Osteoblast (primary cell): Measurements from ENCODE around the gene AXDND1. TPM values are rescaled to one million over a fixed set of nuclear protein-coding genes. Genes with fewer than 3 reads are reported as not detected.
A peak's percentile ranks its signal among the peaks of the same experiment; 100 is the strongest.

Experiments used
- DNase-seq: peaks from one replicate; pipeline ENCODE4 v3.0.0; 2011; ENCODE audit warnings: low spot score, mixed read lengths; ENCODE audit not compliant: insufficient read length; ENCODE audit errors: missing footprints
- H2AFZ ChIP-seq: 2 replicates; pipeline ENCODE4 v1.6.0; 2011; ENCODE audit warnings: mild to moderate bottlenecking, low read length
- H3K27ac ChIP-seq: 2 replicates; pipeline ENCODE4 v1.5.1; 2011; ENCODE audit warnings: mild to moderate bottlenecking, low read depth, low read length, moderate library complexity
- H3K27me3 ChIP-seq: 2 replicates; pipeline ENCODE4 v1.6.0; 2012; ENCODE audit warnings: mild to moderate bottlenecking, control low read depth, inconsistent platforms, low read length, moderate library complexity; ENCODE audit not compliant: insufficient read depth
- H3K36me3 ChIP-seq: 2 replicates; pipeline ENCODE4 v1.5.1; 2011; ENCODE audit warnings: mild to moderate bottlenecking, low read length, control low read depth, moderate library complexity; ENCODE audit not compliant: insufficient read depth
- H3K4me1 ChIP-seq: 2 replicates; pipeline ENCODE4 v1.5.1; 2011; ENCODE audit warnings: mild to moderate bottlenecking, low read length, control low read depth, moderate library complexity; ENCODE audit not compliant: insufficient read depth
- H3K4me2 ChIP-seq: 2 replicates; pipeline ENCODE4 v1.6.0; 2011; ENCODE audit warnings: mild to moderate bottlenecking, low read length; ENCODE audit not compliant: insufficient read depth
- H3K4me3 ChIP-seq: fragments of 200-600 bp; sonication (generic); 3 replicates; pipeline ENCODE4 v1.5.1; 2012; ENCODE audit warnings: mild to moderate bottlenecking, low read length, inconsistent platforms; ENCODE audit not compliant: insufficient read depth
- H3K79me2 ChIP-seq: 2 replicates; pipeline ENCODE4 v1.6.0; 2012; ENCODE audit warnings: mild to moderate bottlenecking, low read length, control low read depth, inconsistent platforms; ENCODE audit not compliant: insufficient read depth
- H3K9me3 ChIP-seq: 2 replicates; pipeline ENCODE4 v1.5.1; 2011; ENCODE audit warnings: low read depth, low read length, control low read depth
- H4K20me1 ChIP-seq: 2 replicates; pipeline ENCODE4 v1.6.0; 2012; ENCODE audit warnings: mild to moderate bottlenecking, low read length, control low read depth; ENCODE audit not compliant: insufficient read depth
- small RNA-seq: library from RNA; depleted of rRNA; stranded (forward); fragments of <200 nt; gene quantifications from one replicate; pipeline ENCODE3, GENCODE V24; 2012
- total RNA-seq: library from RNA; depleted of rRNA; stranded (reverse); fragments of >200 nt; gene quantifications from 2 replicates; pipeline ENCODE4 v1.2.3, GENCODE V29; 2012
- TF ChIP-seq, protein P1 (sequence below): IDR thresholded peaks from 2 replicates; pipeline ENCODE4 v1.5.1; 2011; ENCODE audit warnings: mild to moderate bottlenecking, low read depth, low read length, moderate library complexity; ENCODE audit errors: extremely low read depth

Gene AXDND1
- total RNA-seq, 1 donor, result 0.72 TPM

DNA sequence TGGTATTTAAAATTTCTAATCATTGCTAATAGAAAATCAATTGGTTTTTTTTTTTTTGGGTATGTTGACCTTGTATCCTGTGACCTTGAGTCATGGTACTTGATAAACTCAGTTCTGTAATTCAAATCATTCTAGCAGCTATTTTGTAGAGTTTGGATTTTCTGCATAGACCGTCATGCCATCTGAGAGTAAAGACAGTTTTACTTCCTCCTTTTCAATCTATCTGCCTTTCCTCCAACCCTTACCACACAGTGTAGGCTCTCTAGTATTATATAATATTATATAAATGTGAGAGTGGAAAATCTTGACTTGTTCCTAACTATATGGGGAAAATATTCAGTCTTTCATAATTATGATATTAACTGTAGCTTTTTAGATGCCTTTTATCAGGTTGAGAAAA lies 232.9 kb downstream of the AXDND1 start:
- Histone ChIP-seq H2AFZ (no peak overlapping the region), H4K20me1 (no peaks in the 10 kb centered on the region), H3K4me2 (no peak overlapping the region), H3K36me3 (no peaks in the 10 kb centered on the region), H3K27me3 (no peaks in the 10 kb centered on the region), H3K27ac (no peak overlapping the region), H3K79me2 (no peaks in the 10 kb centered on the region), H3K9me3 (no peaks in the 10 kb centered on the region), H3K4me1 (no peaks in the 10 kb centered on the region), H3K4me3 (no peak overlapping the region)
- TF ChIP-seq, protein P1, sequence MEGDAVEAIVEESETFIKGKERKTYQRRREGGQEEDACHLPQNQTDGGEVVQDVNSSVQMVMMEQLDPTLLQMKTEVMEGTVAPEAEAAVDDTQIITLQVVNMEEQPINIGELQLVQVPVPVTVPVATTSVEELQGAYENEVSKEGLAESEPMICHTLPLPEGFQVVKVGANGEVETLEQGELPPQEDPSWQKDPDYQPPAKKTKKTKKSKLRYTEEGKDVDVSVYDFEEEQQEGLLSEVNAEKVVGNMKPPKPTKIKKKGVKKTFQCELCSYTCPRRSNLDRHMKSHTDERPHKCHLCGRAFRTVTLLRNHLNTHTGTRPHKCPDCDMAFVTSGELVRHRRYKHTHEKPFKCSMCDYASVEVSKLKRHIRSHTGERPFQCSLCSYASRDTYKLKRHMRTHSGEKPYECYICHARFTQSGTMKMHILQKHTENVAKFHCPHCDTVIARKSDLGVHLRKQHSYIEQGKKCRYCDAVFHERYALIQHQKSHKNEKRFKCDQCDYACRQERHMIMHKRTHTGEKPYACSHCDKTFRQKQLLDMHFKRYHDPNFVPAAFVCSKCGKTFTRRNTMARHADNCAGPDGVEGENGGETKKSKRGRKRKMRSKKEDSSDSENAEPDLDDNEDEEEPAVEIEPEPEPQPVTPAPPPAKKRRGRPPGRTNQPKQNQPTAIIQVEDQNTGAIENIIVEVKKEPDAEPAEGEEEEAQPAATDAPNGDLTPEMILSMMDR, result no peak
- DNase-seq, result no peak

DNA sequence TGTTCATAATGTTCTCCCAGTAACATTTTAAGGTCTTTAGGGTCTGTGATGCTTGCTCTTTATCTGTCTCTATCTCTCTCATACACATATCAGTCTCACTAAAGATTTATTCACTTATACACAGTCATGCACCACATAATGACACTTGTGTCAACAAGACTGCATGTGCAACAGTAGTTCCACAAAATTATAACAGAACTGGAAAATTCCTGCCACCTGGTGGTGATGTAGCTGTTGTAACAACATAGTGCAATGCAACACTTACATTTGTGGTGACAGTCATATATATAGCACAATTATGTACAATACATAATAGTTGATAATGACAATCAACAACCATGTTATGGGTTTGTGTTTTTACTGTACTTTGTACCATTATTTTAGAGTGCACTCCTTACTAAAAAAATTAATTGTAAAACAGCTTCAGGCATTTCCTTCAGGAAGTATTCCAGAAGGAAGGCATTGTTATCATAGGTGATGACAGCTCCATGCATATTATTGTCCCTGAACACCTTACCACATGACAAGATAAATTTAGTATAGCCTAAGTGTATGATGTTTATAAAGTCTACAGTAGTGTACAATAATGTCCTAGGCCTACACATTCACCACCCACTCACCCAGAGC lies 234.0 kb downstream of the AXDND1 start:
- TF ChIP-seq, protein P1, result peak; percentile 39
- H3K27ac ChIP-seq, result no peak overlapping the region
- no peaks in the 10 kb centered on the region for H3K4me1 ChIP-seq
- no peak overlapping the region for H3K4me2 ChIP-seq
- no peak overlapping the region for H3K4me3 ChIP-seq
- no peaks in the 10 kb centered on the region for H4K20me1 ChIP-seq
- H2AFZ ChIP-seq, result no peak overlapping the region
- no peak for DNase-seq
- H3K36me3 ChIP-seq, result no peaks in the 10 kb centered on the region
- H3K9me3 ChIP-seq, result no peaks in the 10 kb centered on the region
- no peaks in the 10 kb centered on the region for H3K79me2 ChIP-seq
- H3K27me3 ChIP-seq, result no peaks in the 10 kb centered on the region

DNA sequence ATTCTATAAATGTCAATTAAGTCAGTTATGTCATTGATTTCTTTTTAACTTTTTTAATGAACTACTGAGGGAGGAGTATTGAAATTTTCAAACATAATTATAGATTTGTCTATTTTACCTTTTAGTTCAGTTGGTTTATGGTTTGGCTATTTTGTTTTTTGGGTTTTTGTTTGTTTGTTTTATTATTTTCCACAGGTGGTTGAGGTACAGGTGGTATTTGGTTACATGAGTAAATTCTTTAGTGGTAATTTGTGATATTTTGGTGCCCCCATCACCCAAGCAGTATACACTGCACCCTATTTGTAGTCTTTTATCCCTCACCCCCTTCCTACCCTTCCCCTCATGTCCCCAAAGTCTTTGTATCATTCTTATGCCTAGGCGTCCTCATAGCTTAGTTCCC lies 235.3 kb downstream of the AXDND1 start:
- H3K27ac ChIP-seq, result no peak overlapping the region
- H2AFZ ChIP-seq, result no peak overlapping the region
- H3K4me3 ChIP-seq, result no peak overlapping the region
- no peak overlapping the region for H3K4me2 ChIP-seq
- no peaks in the 10 kb centered on the region for H4K20me1 ChIP-seq
- no peaks in the 10 kb centered on the region for H3K36me3 ChIP-seq
- H3K79me2 ChIP-seq, result no peaks in the 10 kb centered on the region
- DNase-seq, result no peak
- TF ChIP-seq, protein P1, result no peak
- no peaks in the 10 kb centered on the region for H3K9me3 ChIP-seq
- H3K4me1 ChIP-seq, result no peaks in the 10 kb centered on the region
- H3K27me3 ChIP-seq, result no peaks in the 10 kb centered on the region

Small RNA genes within 50 kb of the gene (small RNA-seq; reads per million reads assigned to genes)
- not detected for gene MEF2AP1
- not detected for gene RNU5F-2P

Other genes with a start within 250 kb of the AXDND1 start
- gene ABL2, start 136.3 kb upstream of the AXDND1 start, total RNA-seq, result 87.2 and 92.2 TPM in 2 replicates
- gene SOAT1, start 72.2 kb upstream of the AXDND1 start, total RNA-seq, result 40.2 and 41.8 TPM in 2 replicates
- gene NPHS2, start 210.0 kb downstream of the AXDND1 start, total RNA-seq, result not detected in 2 replicates
- gene TDRD5, start 225.9 kb downstream of the AXDND1 start, total RNA-seq, result not detected in 2 replicates